A673 (cell line): ENCODE measurements around the gene S100A11. TPM values are rescaled to one million over a fixed set of nuclear protein-coding genes. Genes with fewer than 3 reads are reported as not detected.

Experiments
- BruUV-seq: library from RNA; stranded (reverse); fragments of 400-500 nt; replicated peaks from 2 replicates; lab custom pipeline; 2021; lab: Mats Ljungman, UMichigan
- CTCF ChIA-PET: fragments of 300-600 bp; sonication (Branson Sonifier 250); formaldehyde crosslinking; loops from one replicate; lab custom pipeline; 2022; ENCODE audit warnings: antibody characterized with exemption; lab: Charles Lee
- POLR2A ChIA-PET: fragments of 300-600 bp; sonication (Branson Sonifier 250); formaldehyde crosslinking; loops from one replicate; lab custom pipeline; 2022; ENCODE audit warnings: antibody characterized with exemption; ENCODE audit not compliant: low non-redundant PET; lab: Charles Lee
- DNase-seq: peaks from one replicate; pipeline ENCODE4 v3.0.0-alpha.2; 2015; ENCODE audit warnings: low spot score
- H3K27ac ChIP-seq: fragments of 200-600 bp; sonication (generic); 2 replicates; pipeline ENCODE4 v1.5.1; 2016; ENCODE audit warnings: mixed run types, low read depth, mild to moderate bottlenecking, mixed read lengths, antibody characterized with exemption, low read length; ENCODE audit not compliant: poor library complexity, severe bottlenecking
- H3K27me3 ChIP-seq: fragments of 200-600 bp; sonication (generic); replicated peaks from 2 replicates; pipeline ENCODE4 v1.6.1; 2017; ENCODE audit warnings: mixed run types, low read depth, mild to moderate bottlenecking, mixed read lengths, antibody characterized with exemption, low read length; ENCODE audit not compliant: insufficient read depth, poor library complexity
- H3K36me3 ChIP-seq: fragments of 200-600 bp; sonication (generic); 2 replicates; pipeline ENCODE4 v1.6.1; 2016; ENCODE audit warnings: mixed run types, mild to moderate bottlenecking, mixed read lengths, antibody characterized with exemption, low read length; ENCODE audit not compliant: insufficient read depth, poor library complexity, severe bottlenecking
- H3K4me1 ChIP-seq: fragments of 200-600 bp; sonication (generic); 2 replicates; pipeline ENCODE4 v1.6.1; 2017; ENCODE audit warnings: mixed run types, mild to moderate bottlenecking, mixed read lengths, antibody characterized with exemption, low read length; ENCODE audit not compliant: insufficient read depth, poor library complexity, severe bottlenecking
- H3K4me3 ChIP-seq: fragments of 200-600 bp; sonication (generic); 2 replicates; pipeline ENCODE4 v1.5.1; 2016; ENCODE audit warnings: low read depth, mixed run types, mild to moderate bottlenecking, mixed read lengths, low read length; ENCODE audit not compliant: poor library complexity, severe bottlenecking
- H3K9me3 ChIP-seq: fragments of 200-600 bp; sonication (generic); 2 replicates; pipeline ENCODE4 v1.6.1; 2016; ENCODE audit warnings: mixed run types, low read depth, mild to moderate bottlenecking, mixed read lengths, antibody characterized with exemption, low read length; ENCODE audit not compliant: poor library complexity, severe bottlenecking
- CTCF ChIP-seq: fragments of 300-800, 200-600 bp; sonication (generic); conservative IDR thresholded peaks from 2 replicates; pipeline ENCODE4 v1.5.1; 2017; ENCODE audit warnings: low read depth, mild to moderate bottlenecking, antibody characterized with exemption, low read length, moderate library complexity, mixed read lengths
- EZH2 ChIP-seq: fragments of 200-600 bp; sonication (generic); IDR thresholded peaks from 2 replicates; pipeline ENCODE4 v1.6.1; 2017; ENCODE audit warnings: borderline replicate concordance, low read depth, mild to moderate bottlenecking, mixed read lengths, antibody characterized with exemption, low read length; ENCODE audit not compliant: poor library complexity, severe bottlenecking
- intact Hi-C: fragments of 100-400 bp; cut with micrococcal nuclease; formaldehyde crosslinking; loops from one replicate; pipeline ENCODE4 v1.10.0; 2022; ENCODE audit not compliant: unreplicated experiment
- total RNA-seq: library from RNA; stranded (reverse); gene quantifications from 2 replicates; pipeline ENCODE4 v1.2.3, GENCODE V29; 2021

S100A11 gene
- total RNA-seq, 1 experiment from 2014 or later = 151 TPM

GRCh38 chr1:152035539-152036266 is 1.1 kb downstream of the S100A11 start:
- ChIA-PET POLR2A (interaction anchor here (0.5 to 0.7 kb wide), 2 partner anchors 224 to 240 kb away, joined by 3 to 4 read pairs; no protein-coding TSS in a partner anchor), CTCF (interaction anchor here (1.6 kb wide), 1 partner anchor 21 kb away, joined by 3 read pairs; no protein-coding TSS in a partner anchor)
- peak; percentile 68 for DNase-seq
- Histone ChIP-seq H3K36me3 (peaks cover 23% of the 10 kb centered on the region), H3K27ac (peak overlapping the region; percentile 76), H3K4me1 (peaks cover 29% of the 10 kb centered on the region), H3K27me3 (peaks cover 7% of the 10 kb centered on the region), H3K4me3 (peak overlapping the region; percentile 57), H3K9me3 (no peaks in the 10 kb centered on the region)
- intact Hi-C loops = no loop called here
- no peak for TF ChIP-seq EZH2
- no peak for TF ChIP-seq CTCF
- BruUV-seq = no TSS peak

- peaks cover 23% of the 10 kb centered on the region for H3K36me3 ChIP-seq
- TF ChIP-seq EZH2 (no peak), CTCF (peak; percentile 83)
- peak; percentile 88 for DNase-seq
- no TSS peak for BruUV-seq
- intact Hi-C loops = no loop called here
- no peaks in the 10 kb centered on the region for H3K27me3 ChIP-seq
- ChIA-PET CTCF (interaction anchor here (0.6 to 1.6 kb wide), 6 partner anchors 11 to 99 kb away, joined by 3 to 6 read pairs (median 3); no protein-coding TSS in a partner anchor), POLR2A (interaction anchor here (0.5 to 0.7 kb wide), 3 partner anchors 17 to 615 kb away, joined by 3 to 9 read pairs (median 3); no protein-coding TSS in a partner anchor)
- peaks cover 29% of the 10 kb centered on the region for H3K4me1 ChIP-seq
- H3K9me3 ChIP-seq = no peaks in the 10 kb centered on the region
- H3K27ac ChIP-seq = peak overlapping the region; percentile 76
- H3K4me3 ChIP-seq = peak overlapping the region; percentile 57
Measured at GRCh38 chr1:152034654-152035538, 1.9 kb downstream of the S100A11 start.

GRCh38 chr1:152034324-152034653 is 2.5 kb downstream of the S100A11 start:
- no TSS peak for BruUV-seq
- POLR2A ChIA-PET = interaction anchor here (0.6 kb wide), 1 partner anchor 17 kb away, joined by 9 read pairs; no protein-coding TSS in a partner anchor
- H3K4me3 ChIP-seq = peak overlapping the region; percentile 57

More at GRCh38 chr1:152034324-152034653, 2.5 kb downstream of the S100A11 start:
- Histone ChIP-seq H3K36me3 (peaks cover 23% of the 10 kb centered on the region), H3K4me1 (peaks cover 33% of the 10 kb centered on the region), H3K27me3 (no peaks in the 10 kb centered on the region), H3K27ac (peak overlapping the region; percentile 76), H3K9me3 (no peaks in the 10 kb centered on the region)
- DNase-seq = no peak
- TF ChIP-seq CTCF = no peak
- TF ChIP-seq EZH2 = no peak
- intact Hi-C loops = no loop called here
- CTCF ChIA-PET = interaction anchor here (0.6 to 1.6 kb wide), 5 partner anchors 11 to 99 kb away, joined by 3 to 6 read pairs (median 3); no protein-coding TSS in a partner anchor
